HG03095 (cell line): ENCODE measurements around the gene CASP12.

ENCODE experiments used
- ATAC-seq: cut with Tn5 transposase; IDR thresholded peaks from one replicate; pipeline ENCODE4 v1.9.1; 2021; ENCODE audit warnings: moderate library complexity; ENCODE audit not compliant: unreplicated experiment

Gene CASP12

DNA sequence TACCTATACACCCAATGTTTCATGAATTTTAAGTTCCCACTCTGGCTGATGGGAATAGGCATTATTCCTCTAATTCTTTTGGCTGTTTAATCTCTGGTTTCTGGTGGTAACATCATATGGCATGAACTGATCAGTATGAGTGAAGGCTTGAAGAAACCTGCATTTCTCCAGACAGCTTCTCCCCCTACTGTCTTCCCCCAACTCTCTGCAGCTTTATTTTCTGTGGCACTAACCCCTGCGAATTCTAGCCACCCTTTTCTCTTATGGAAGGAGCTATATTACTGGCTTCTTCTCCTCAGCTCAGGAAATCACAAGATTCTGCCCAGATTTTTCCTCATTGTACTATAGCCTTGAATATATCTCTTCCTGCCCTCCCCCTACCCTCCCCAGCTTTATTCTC, 57.1 kb downstream of the CASP12 start:
- ATAC-seq = no peak

DNA sequence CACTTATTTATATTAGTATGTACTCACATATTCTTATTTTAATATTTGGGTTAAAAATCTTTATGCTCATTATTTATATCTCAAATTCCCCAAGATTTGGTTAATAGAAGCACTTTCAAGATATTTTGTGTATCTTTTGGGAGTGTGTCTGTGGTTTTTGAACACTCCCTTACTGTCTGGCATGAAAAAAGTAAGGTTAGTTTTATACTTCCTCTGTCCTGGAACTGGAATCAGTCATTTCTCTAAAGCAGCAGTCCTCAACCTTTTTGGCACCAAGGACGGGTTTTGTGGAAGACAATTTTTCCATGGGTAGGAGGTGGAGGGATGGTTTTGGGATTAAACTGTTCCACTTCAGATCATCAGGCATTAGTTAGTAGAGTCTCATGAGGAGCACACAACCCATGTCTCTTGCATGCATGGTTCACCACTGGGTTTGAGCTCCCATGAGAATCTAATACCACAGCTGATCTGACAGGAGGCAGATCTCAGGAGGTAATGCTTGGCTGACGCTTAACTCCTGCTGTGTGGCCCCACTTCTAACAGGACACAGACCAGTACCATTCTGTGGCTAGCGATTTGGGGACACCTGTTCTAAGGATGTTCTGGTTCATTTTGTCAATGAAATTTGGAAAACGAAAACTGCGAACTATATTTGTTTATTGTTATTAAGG, 60.2 kb downstream of the CASP12 start:
- ATAC-seq = no peak

DNA sequence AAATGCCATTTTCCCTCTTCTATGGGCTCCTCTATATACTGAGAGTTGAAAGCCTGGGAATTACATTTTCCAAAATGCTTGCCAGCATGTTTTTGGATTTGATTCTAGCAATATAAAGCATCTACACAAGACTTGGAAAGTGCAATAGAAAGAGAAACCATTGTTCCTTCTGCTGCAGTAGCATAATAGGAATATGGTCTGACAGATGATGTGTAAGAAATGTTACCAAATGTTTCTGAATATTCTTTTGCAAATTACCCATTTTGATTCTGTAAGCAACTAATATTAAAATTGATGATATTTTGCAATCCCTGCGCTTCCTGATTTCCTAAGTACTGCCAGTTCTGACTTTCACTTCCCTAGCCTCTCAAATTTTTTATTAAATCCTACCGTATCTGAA, 61.6 kb downstream of the CASP12 start:
- no peak for ATAC-seq
